Mesodermal cell (in vitro differentiated cells): ENCODE measurements around the gene UBE2E1.

Experiments used
- H3K27ac ChIP-seq: 2 replicates; pipeline ENCODE4 v1.7.0; 2013; ENCODE audit warnings: mild to moderate bottlenecking, low read depth, low read length, moderate library complexity; ENCODE audit not compliant: severe bottlenecking
- H3K36me3 ChIP-seq: 2 replicates; pipeline ENCODE4 v1.7.1; 2013; ENCODE audit warnings: mild to moderate bottlenecking, low read length, moderate library complexity; ENCODE audit not compliant: control insufficient read depth, insufficient read depth
- H3K4me1 ChIP-seq: one replicate; pipeline ENCODE4 v1.7.1; 2013; ENCODE audit warnings: mild to moderate bottlenecking, low read length; ENCODE audit not compliant: insufficient read depth, control insufficient read depth, poor library complexity, severe bottlenecking
- H3K4me3 ChIP-seq: 2 replicates; pipeline ENCODE4 v1.7.0; 2013; ENCODE audit warnings: low read length, control low read depth, mild to moderate bottlenecking; ENCODE audit not compliant: insufficient read depth, poor library complexity, severe bottlenecking; ENCODE audit errors: extremely low read depth
- H3K9me3 ChIP-seq: 2 replicates; pipeline ENCODE4 v1.7.1; 2013; ENCODE audit warnings: mild to moderate bottlenecking, low read length, moderate library complexity; ENCODE audit not compliant: control insufficient read depth
- WGBS, 2 experiments: methylation state at CpG; one replicate each; pipeline ENCODE4 v1.1.5; 2013; ENCODE audit warnings: missing lambda C conversion rate in 2 of 2; ENCODE audit not compliant: insufficient coverage in 2 of 2; 5-methylcytosine and 5-hydroxymethylcytosine counted together

UBE2E1 gene

GRCh38 chr3:23937296-23937695 lies 131.5 kb downstream of the UBE2E1 start:
- Histone ChIP-seq H3K27ac (no peak overlapping the region), H3K4me1 (no peaks in the 10 kb centered on the region), H3K4me3 (no peak overlapping the region), H3K9me3 (peaks cover 8% of the 10 kb centered on the region), H3K36me3 (no peaks in the 10 kb centered on the region)
- no CpG with 5 or more reads among the region's 1 CpG for WGBS, 2 experiments

- peaks cover 8% of the 10 kb centered on the region for H3K9me3 ChIP-seq
- no peaks in the 10 kb centered on the region for H3K36me3 ChIP-seq
- H3K4me3 ChIP-seq = no peak overlapping the region
- H3K27ac ChIP-seq = no peak overlapping the region
- H3K4me1 ChIP-seq = no peaks in the 10 kb centered on the region
Observed at GRCh38 chr3:23938688-23939087, 132.9 kb downstream of the UBE2E1 start.

GRCh38 chr3:23940775-23941174 lies 135.0 kb downstream of the UBE2E1 start:
- Histone ChIP-seq H3K4me1 (no peaks in the 10 kb centered on the region), H3K36me3 (no peaks in the 10 kb centered on the region), H3K27ac (peak overlapping the region; percentile 57), H3K9me3 (peaks cover 8% of the 10 kb centered on the region), H3K4me3 (no peak overlapping the region)
- 83 to 90% methylated on average over 3 to 4 of the region's 5 CpGs for WGBS, 2 experiments
